Naive thymus-derived CD4-positive, alpha-beta T cell (primary cell): ENCODE data around the gene DNAH9. TPM values are rescaled to one million over a fixed set of nuclear protein-coding genes. Genes with fewer than 3 reads are reported as not detected.
"Not testable (repeated sequence)": the region's sequence is repeated elsewhere in the genome, so short reads cannot be mapped to it uniquely, and the experiment has no call there.

Experiments used
- ATAC-seq: fragments of 150-1000 bp; cut with Tn5 transposase; 2 replicates; pipeline ENCODE4 v1.10.0; 2021; ENCODE audit warnings: mild to moderate bottlenecking, moderate library complexity
- CTCF ChIA-PET: fragments of 350-600 bp; sonication (Branson Sonifier 250); formaldehyde crosslinking; loops from one replicate; lab custom pipeline; 2021; ENCODE audit warnings: antibody characterized with exemption; lab: Charles Lee
- POLR2A ChIA-PET: fragments of 350-600 bp; sonication (Branson Sonifier 250); formaldehyde crosslinking; loops from one replicate; lab custom pipeline; 2021; ENCODE audit warnings: antibody characterized with exemption, inconsistent platforms; lab: Charles Lee
- DNase-seq, 9 donors: peaks; one replicate each; pipeline versions ENCODE4 v3.0.0 to v3.0.0-alpha.2; 2020 to 2022; ENCODE audit warnings: mixed read lengths in 1 of 9
- H3K27ac ChIP-seq: one replicate; pipeline ENCODE4 v1.7.0; 2013; ENCODE audit warnings: mild to moderate bottlenecking, low read depth, low read length, moderate library complexity
- H3K27me3 ChIP-seq, 2 donors: one replicate each; pipeline ENCODE4 v1.7.0; 2013; ENCODE audit warnings: low read length in 2 of 2, mild to moderate bottlenecking in 2 of 2, moderate library complexity in 2 of 2; ENCODE audit not compliant: control insufficient read depth in 2 of 2, insufficient read depth in 2 of 2
- H3K36me3 ChIP-seq, 3 experiments: 1 replicate in 2 of 3; 2 replicates in 1 of 3; pipeline ENCODE4 v1.7.0; 2013; ENCODE audit warnings: low read length in 3 of 3, mild to moderate bottlenecking in 3 of 3, moderate library complexity in 1 of 3; ENCODE audit not compliant: insufficient read depth in 3 of 3, control insufficient read depth in 2 of 3
- H3K4me1 ChIP-seq, 2 donors: one replicate each; pipeline ENCODE4 v1.7.0; 2013; ENCODE audit warnings: low read length in 2 of 2, mild to moderate bottlenecking in 2 of 2, moderate library complexity in 1 of 2; ENCODE audit not compliant: control insufficient read depth in 2 of 2, insufficient read depth in 2 of 2
- H3K4me3 ChIP-seq: 2 replicates; pipeline ENCODE4 v1.7.0; 2013; ENCODE audit warnings: mild to moderate bottlenecking, low read length
- H3K9me3 ChIP-seq, 3 experiments: 1 replicate in 2 of 3; 2 replicates in 1 of 3; pipeline ENCODE4 v1.7.0; 2013; ENCODE audit warnings: low read length in 3 of 3; ENCODE audit not compliant: control insufficient read depth in 2 of 3
- H3K27ac Mint-ChIP-seq, 9 donors: one replicate each; pipeline ENCODE4 v1.8.0; 2020 to 2022; ENCODE audit warnings: mixed read lengths in 9 of 9, mild to moderate bottlenecking in 8 of 9, moderate library complexity in 5 of 9, inconsistent platforms in 2 of 9
- H3K27me3 Mint-ChIP-seq, 5 donors: one replicate each; pipeline ENCODE4 v1.8.0; 2021 to 2022; ENCODE audit warnings: mixed read lengths in 5 of 5, mild to moderate bottlenecking in 1 of 5
- H3K36me3 Mint-ChIP-seq, 5 donors: one replicate each; pipeline ENCODE4 v1.8.0; 2020 to 2022; ENCODE audit warnings: mixed read lengths in 5 of 5, mild to moderate bottlenecking in 3 of 5, inconsistent platforms in 1 of 5
- H3K4me1 Mint-ChIP-seq, 7 donors: one replicate each; pipeline ENCODE4 v1.8.0; 2020 to 2022; ENCODE audit warnings: mixed read lengths in 7 of 7, mild to moderate bottlenecking in 3 of 7, inconsistent platforms in 1 of 7
- H3K4me3 Mint-ChIP-seq, 10 donors: one replicate each; pipeline ENCODE4 v1.8.0; 2020 to 2022; ENCODE audit warnings: mild to moderate bottlenecking in 10 of 10, mixed read lengths in 10 of 10, moderate library complexity in 6 of 10, inconsistent platforms in 2 of 10
- H3K9me3 Mint-ChIP-seq, 11 donors: one replicate each; pipeline ENCODE4 v1.8.0; 2020 to 2022; ENCODE audit warnings: mixed read lengths in 11 of 11, mild to moderate bottlenecking in 4 of 11, inconsistent platforms in 1 of 11, moderate library complexity in 1 of 11
- intact Hi-C, 2 donors: fragments of 100-400 bp; cut with micrococcal nuclease; formaldehyde crosslinking; loops; one replicate each; pipeline ENCODE4 v1.15.1; 2023
- polyA plus RNA-seq, 2 donors: library from polyadenylated mRNA; unstranded; fragments of 300-500 nt; fragmentation: Illumina TruSeq; gene quantifications; one replicate each; pipeline ENCODE4 v1.2.3, GENCODE V29; 2021
- total RNA-seq, 6 experiments: library from RNA in 5 of 6; stranded (reverse) in 5 of 6; gene quantifications; 1 replicate in 5 of 6; 2 replicates in 1 of 6; pipeline ENCODE4 v1.2.3 and lab custom pipeline; 2021 to 2026

Gene DNAH9
- total and polyA plus RNA-seq, 7 experiments from 2014 or later, result not detected

- ATAC-seq (no peak), DNase-seq (no peak)
- Mint-ChIP-seq H3K4me3 (no peak overlapping the region), H3K27ac (no peak overlapping the region), H3K4me1 (no peaks in the 10 kb centered on the region), H3K36me3 (peaks cover 0 to 33% (median 25%) of the 10 kb centered on the region in 5 donors), H3K9me3 (peaks cover 0 to 40% (median 12%) of the 10 kb centered on the region in 11 donors), H3K27me3 (no peaks in the 10 kb centered on the region)
- Histone ChIP-seq H3K36me3 (no peaks in the 10 kb centered on the region), H3K4me1 (no peaks in the 10 kb centered on the region), H3K27ac (no peak overlapping the region), H3K27me3 (no peaks in the 10 kb centered on the region), H3K9me3 (peaks cover 0 to 8% (median 5%) of the 10 kb centered on the region in 3 experiments), H3K4me3 (no peak overlapping the region)
- intact Hi-C loops, result no loop called here
- CTCF ChIA-PET, result no interaction called here
- POLR2A ChIA-PET, result no interaction called here
These were observed 352.7 kb downstream of the DNAH9 start for GRCh38 chr17:11950771-11951519.

GRCh38 chr17:11952610-11953009, 354.3 kb downstream of the DNAH9 start:
- intact Hi-C loops, result no loop called here
- H3K4me1 ChIP-seq, result no peaks in the 10 kb centered on the region
- no peak for ATAC-seq
- no peaks in the 10 kb centered on the region for H3K4me1 Mint-ChIP-seq
- H3K27me3 Mint-ChIP-seq, result no peaks in the 10 kb centered on the region
- H3K4me3 Mint-ChIP-seq, result no peak overlapping the region
- peaks cover 0 to 48% (median 37%) of the 10 kb centered on the region in 5 donors for H3K36me3 Mint-ChIP-seq
- no peak for DNase-seq
- H3K4me3 ChIP-seq, result no peak overlapping the region
- H3K9me3 ChIP-seq, result peaks cover 0 to 8% (median 5%) of the 10 kb centered on the region in 3 experiments
- POLR2A ChIA-PET, result no interaction called here
- H3K36me3 ChIP-seq, result no peaks in the 10 kb centered on the region
- H3K27ac Mint-ChIP-seq, result peak overlapping the region in 1 of 9 donors; percentile 41
- no peaks in the 10 kb centered on the region for H3K27me3 ChIP-seq
- H3K9me3 Mint-ChIP-seq, result peaks cover 3 to 55% (median 19%) of the 10 kb centered on the region in 11 donors
- H3K27ac ChIP-seq, result no peak overlapping the region
- CTCF ChIA-PET, result no interaction called here

DNA sequence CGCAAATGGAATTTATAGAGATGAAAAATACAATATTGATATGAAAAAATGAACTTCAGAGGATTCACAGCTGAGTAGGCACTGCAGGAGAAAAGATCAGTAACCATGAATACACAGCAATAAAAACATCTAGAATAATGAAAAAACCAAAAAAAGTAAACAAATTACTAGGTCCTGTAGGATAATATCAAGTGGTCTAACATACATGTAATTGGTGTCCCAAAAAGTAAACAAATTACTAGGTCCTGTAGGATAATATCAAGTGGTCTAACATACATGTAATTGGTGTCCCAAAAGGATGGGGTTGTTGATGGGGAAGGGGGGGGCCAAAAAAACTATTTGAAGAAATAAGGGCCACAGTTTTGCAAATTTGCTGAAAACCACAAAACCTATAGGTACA, 355.7 kb downstream of the DNAH9 start:
- no peaks in the 10 kb centered on the region for H3K27me3 ChIP-seq
- peaks cover 0 to 62% (median 50%) of the 10 kb centered on the region in 5 donors for H3K36me3 Mint-ChIP-seq
- no peaks in the 10 kb centered on the region for H3K4me1 ChIP-seq
- POLR2A ChIA-PET, result no interaction called here
- H3K9me3 Mint-ChIP-seq, result peaks cover 3 to 68% (median 27%) of the 10 kb centered on the region in 11 donors
- no peaks in the 10 kb centered on the region for H3K4me1 Mint-ChIP-seq
- no peaks in the 10 kb centered on the region for H3K27me3 Mint-ChIP-seq
- H3K36me3 ChIP-seq, result peaks cover 0 to 6% (median 0%) of the 10 kb centered on the region in 3 experiments
- H3K9me3 ChIP-seq, result peaks cover 0 to 8% (median 5%) of the 10 kb centered on the region in 3 experiments
- no peak overlapping the region for H3K4me3 Mint-ChIP-seq
- H3K27ac ChIP-seq, result no peak overlapping the region
- H3K4me3 ChIP-seq, result no peak overlapping the region
- H3K27ac Mint-ChIP-seq, result no peak overlapping the region
- DNase-seq, result no peak
- intact Hi-C loops, result no loop called here
- ATAC-seq, result no peak
- CTCF ChIA-PET, result interaction anchor here (0.7 kb wide), 2 partner anchors 17 to 977 kb away, joined by 4 to 5 read pairs; no protein-coding TSS in a partner anchor

GRCh38 chr17:11954936-11955335, 356.7 kb downstream of the DNAH9 start:
- no peak overlapping the region for H3K4me3 Mint-ChIP-seq
- no peak overlapping the region for H3K27ac Mint-ChIP-seq
- H3K4me3 ChIP-seq, result no peak overlapping the region
- ATAC-seq (no peak), DNase-seq (no peak)
- H3K36me3 ChIP-seq, result peaks cover 0 to 6% (median 0%) of the 10 kb centered on the region in 3 experiments
- ChIA-PET CTCF (no interaction called here), POLR2A (no interaction called here)
- H3K4me1 ChIP-seq, result no peaks in the 10 kb centered on the region
- no peaks in the 10 kb centered on the region for H3K27me3 Mint-ChIP-seq
- H3K9me3 ChIP-seq, result peaks cover 0 to 8% (median 5%) of the 10 kb centered on the region in 3 experiments
- no peaks in the 10 kb centered on the region for H3K4me1 Mint-ChIP-seq
- peaks cover 0 to 66% (median 55%) of the 10 kb centered on the region in 5 donors for H3K36me3 Mint-ChIP-seq
- no peaks in the 10 kb centered on the region for H3K27me3 ChIP-seq
- H3K9me3 Mint-ChIP-seq, result peaks cover 3 to 75% (median 27%) of the 10 kb centered on the region in 11 donors
- intact Hi-C loops, result no loop called here
- H3K27ac ChIP-seq, result no peak overlapping the region

DNA sequence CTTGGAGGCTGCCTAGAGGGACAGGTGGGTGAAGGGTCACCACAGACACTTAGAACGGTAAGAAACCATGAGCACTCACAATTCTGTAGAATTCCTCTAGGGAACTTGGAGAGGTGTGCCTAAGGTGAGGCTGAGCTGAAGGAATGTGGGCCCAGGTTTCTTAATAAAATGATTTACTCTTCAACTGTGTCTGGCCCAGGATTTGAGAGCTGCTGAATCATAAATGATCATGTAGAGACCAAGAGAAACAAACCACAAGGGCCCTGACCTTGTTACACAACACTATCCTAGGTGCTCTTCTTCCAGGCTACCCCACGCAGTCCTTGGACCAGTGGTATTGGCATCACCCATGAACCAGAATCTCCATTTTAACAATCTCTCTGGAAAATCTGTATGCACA, 371.3 kb downstream of the DNAH9 start:
- Mint-ChIP-seq H3K36me3 (peaks cover 16 to 73% (median 69%) of the 10 kb centered on the region in 5 donors), H3K4me1 (peaks cover 0 to 7% (median 0%) of the 10 kb centered on the region in 7 donors), H3K27ac (no peak overlapping the region), H3K27me3 (no peaks in the 10 kb centered on the region), H3K9me3 (peaks cover 18 to 71% (median 36%) of the 10 kb centered on the region in 11 donors), H3K4me3 (no peak overlapping the region)
- DNase-seq (no peak), ATAC-seq (no peak)
- ChIA-PET CTCF (no interaction called here), POLR2A (no interaction called here)
- Histone ChIP-seq H3K4me3 (no peak overlapping the region), H3K36me3 (peaks cover 0 to 2% (median 0%) of the 10 kb centered on the region in 3 experiments), H3K9me3 (peaks cover 0 to 23% (median 0%) of the 10 kb centered on the region in 3 experiments), H3K4me1 (no peaks in the 10 kb centered on the region), H3K27ac (no peak overlapping the region), H3K27me3 (no peaks in the 10 kb centered on the region)
- intact Hi-C loops, result no loop called here

DNA sequence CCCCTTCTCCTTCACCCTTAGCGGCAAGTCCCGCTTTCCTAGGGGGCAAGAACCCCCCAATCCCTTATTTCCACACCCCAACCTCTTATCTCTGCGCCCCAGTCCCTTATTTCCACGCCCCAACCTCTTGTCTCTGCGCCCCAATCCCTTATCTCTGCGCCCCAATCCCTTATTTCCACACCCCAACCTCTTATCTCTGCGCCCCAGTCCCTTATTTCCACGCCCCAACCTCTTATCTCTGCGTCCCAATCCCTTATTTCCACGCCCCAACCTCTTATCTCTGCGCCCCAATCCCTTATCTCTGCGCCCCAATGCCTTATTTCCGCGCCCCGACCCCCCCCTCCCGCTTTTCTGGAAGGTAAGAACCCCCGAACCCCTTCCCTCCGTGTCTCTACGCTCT, 374.5 kb downstream of the DNAH9 start:
- Mint-ChIP-seq H3K4me1 (peaks cover 0 to 15% (median 0%) of the 10 kb centered on the region in 7 donors), H3K9me3 (peaks cover 5 to 48% (median 21%) of the 10 kb centered on the region in 11 donors), H3K36me3 (peaks cover 29 to 77% (median 69%) of the 10 kb centered on the region in 5 donors)
- H3K4me1 ChIP-seq, H3K4me3 Mint-ChIP-seq, ATAC-seq, H3K27ac Mint-ChIP-seq, H3K36me3 ChIP-seq, intact Hi-C loops, DNase-seq, POLR2A ChIA-PET, CTCF ChIA-PET, H3K9me3 ChIP-seq, H3K27me3 Mint-ChIP-seq, H3K27ac ChIP-seq, H3K4me3 ChIP-seq, H3K27me3 ChIP-seq: not testable (repeated sequence)
